Ishikawa (cell line): Measurements from ENCODE around the gene DISP1.

Source experiments
- CEBPB ChIP-seq: IDR thresholded peaks from 2 replicates; pipeline ENCODE4 v1.6.1; 2012
- CREB1 ChIP-seq: IDR thresholded peaks from 2 replicates; pipeline ENCODE4 v1.6.1; 2012; ENCODE audit warnings: low read depth
- EGR1 ChIP-seq: IDR thresholded peaks from 2 replicates; pipeline ENCODE4 v1.6.1; 2012
- EP300 ChIP-seq: IDR thresholded peaks from 2 replicates; pipeline ENCODE4 v1.6.1; 2012; ENCODE audit warnings: borderline replicate concordance
- FOXM1 ChIP-seq: IDR thresholded peaks from 2 replicates; pipeline ENCODE4 v1.6.1; 2012; ENCODE audit warnings: low read depth, borderline replicate concordance
- NFIC ChIP-seq: IDR thresholded peaks from 2 replicates; pipeline ENCODE4 v1.6.1; 2012
- RAD21 ChIP-seq: IDR thresholded peaks from 2 replicates; pipeline ENCODE4 v1.6.1; 2012; ENCODE audit warnings: low read depth
- TAF1 ChIP-seq: IDR thresholded peaks from 2 replicates; pipeline ENCODE4 v1.6.1; 2012; ENCODE audit warnings: low read depth, mild to moderate bottlenecking
- TCF12 ChIP-seq: IDR thresholded peaks from 2 replicates; pipeline ENCODE4 v1.6.1; 2012; ENCODE audit warnings: low read depth
- TEAD4 ChIP-seq: IDR thresholded peaks from 2 replicates; pipeline ENCODE4 v1.6.1; 2012
- ZBTB7A ChIP-seq: IDR thresholded peaks from 2 replicates; pipeline ENCODE4 v1.6.1; 2012; ENCODE audit warnings: low read depth
- TF ChIP-seq, protein P1 (sequence below): IDR thresholded peaks from 2 replicates; pipeline ENCODE4 v1.6.1; 2012
- TF ChIP-seq, protein P2 (sequence below): IDR thresholded peaks from 2 replicates; pipeline ENCODE4 v1.6.1; 2012; ENCODE audit warnings: low read depth, mild to moderate bottlenecking

- TF ChIP-seq, protein P1, sequence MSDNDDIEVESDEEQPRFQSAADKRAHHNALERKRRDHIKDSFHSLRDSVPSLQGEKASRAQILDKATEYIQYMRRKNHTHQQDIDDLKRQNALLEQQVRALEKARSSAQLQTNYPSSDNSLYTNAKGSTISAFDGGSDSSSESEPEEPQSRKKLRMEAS, result no peak
- no peak for TF ChIP-seq TCF12
- TF ChIP-seq EP300, result no peak
- no peak for TF ChIP-seq CREB1
- no peak for TF ChIP-seq RAD21
- TF ChIP-seq NFIC, result no peak
- no peak for TF ChIP-seq FOXM1
- TF ChIP-seq ZBTB7A, result no peak
- TF ChIP-seq, protein P2, sequence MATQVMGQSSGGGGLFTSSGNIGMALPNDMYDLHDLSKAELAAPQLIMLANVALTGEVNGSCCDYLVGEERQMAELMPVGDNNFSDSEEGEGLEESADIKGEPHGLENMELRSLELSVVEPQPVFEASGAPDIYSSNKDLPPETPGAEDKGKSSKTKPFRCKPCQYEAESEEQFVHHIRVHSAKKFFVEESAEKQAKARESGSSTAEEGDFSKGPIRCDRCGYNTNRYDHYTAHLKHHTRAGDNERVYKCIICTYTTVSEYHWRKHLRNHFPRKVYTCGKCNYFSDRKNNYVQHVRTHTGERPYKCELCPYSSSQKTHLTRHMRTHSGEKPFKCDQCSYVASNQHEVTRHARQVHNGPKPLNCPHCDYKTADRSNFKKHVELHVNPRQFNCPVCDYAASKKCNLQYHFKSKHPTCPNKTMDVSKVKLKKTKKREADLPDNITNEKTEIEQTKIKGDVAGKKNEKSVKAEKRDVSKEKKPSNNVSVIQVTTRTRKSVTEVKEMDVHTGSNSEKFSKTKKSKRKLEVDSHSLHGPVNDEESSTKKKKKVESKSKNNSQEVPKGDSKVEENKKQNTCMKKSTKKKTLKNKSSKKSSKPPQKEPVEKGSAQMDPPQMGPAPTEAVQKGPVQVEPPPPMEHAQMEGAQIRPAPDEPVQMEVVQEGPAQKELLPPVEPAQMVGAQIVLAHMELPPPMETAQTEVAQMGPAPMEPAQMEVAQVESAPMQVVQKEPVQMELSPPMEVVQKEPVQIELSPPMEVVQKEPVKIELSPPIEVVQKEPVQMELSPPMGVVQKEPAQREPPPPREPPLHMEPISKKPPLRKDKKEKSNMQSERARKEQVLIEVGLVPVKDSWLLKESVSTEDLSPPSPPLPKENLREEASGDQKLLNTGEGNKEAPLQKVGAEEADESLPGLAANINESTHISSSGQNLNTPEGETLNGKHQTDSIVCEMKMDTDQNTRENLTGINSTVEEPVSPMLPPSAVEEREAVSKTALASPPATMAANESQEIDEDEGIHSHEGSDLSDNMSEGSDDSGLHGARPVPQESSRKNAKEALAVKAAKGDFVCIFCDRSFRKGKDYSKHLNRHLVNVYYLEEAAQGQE, result no peak
- TF ChIP-seq EGR1, result no peak
- no peak for TF ChIP-seq TEAD4
- no peak for TF ChIP-seq CEBPB
- no peak for TF ChIP-seq TAF1
Observed at GRCh38 chr1:222811671-222812070, 3.2 kb upstream of the DISP1 start.
